CD14-positive monocyte (primary cell): ENCODE data around the gene ITGB1BP1. TPM values are rescaled to one million over a fixed set of nuclear protein-coding genes. Genes with fewer than 3 reads are reported as not detected.
A peak's percentile ranks its signal among the peaks of the same experiment; 100 is the strongest.

Experiments used
- DNase-seq, 3 donors: peaks; one replicate each; pipeline ENCODE4 v3.0.0-alpha.2; 2011 to 2022
- H2AFZ ChIP-seq: 2 replicates; pipeline ENCODE4 v1.6.0; 2012; ENCODE audit warnings: mild to moderate bottlenecking, low read depth, low read length, inconsistent platforms; ENCODE audit not compliant: insufficient read depth, poor library complexity, severe bottlenecking
- H3K27ac ChIP-seq, 2 donors: 1 replicate in 1 of 2; 2 replicates in 1 of 2; pipeline ENCODE4 v1.5.1; 2012 to 2013; ENCODE audit warnings: low read length in 2 of 2, control low read depth in 1 of 2, inconsistent platforms in 1 of 2, low read depth in 1 of 2, mild to moderate bottlenecking in 1 of 2
- H3K27me3 ChIP-seq, 2 donors: one replicate each; pipeline versions ENCODE4 v1.6.0 to v1.6.1; 2011 to 2013; ENCODE audit warnings: low read length in 2 of 2; ENCODE audit not compliant: control insufficient read depth in 2 of 2, insufficient read depth in 2 of 2
- H3K36me3 ChIP-seq, 2 donors: replicated peaks in 1 of 2; 1 replicate in 1 of 2; 2 replicates in 1 of 2; pipeline versions ENCODE4 v1.5.1 to v1.6.1; 2012 to 2013; ENCODE audit warnings: low read length in 2 of 2, control low read depth in 1 of 2, inconsistent platforms in 1 of 2, mild to moderate bottlenecking in 1 of 2; ENCODE audit not compliant: insufficient read depth in 2 of 2, control insufficient read depth in 1 of 2
- H3K4me1 ChIP-seq, 2 donors: 1 replicate in 1 of 2; 2 replicates in 1 of 2; pipeline versions ENCODE4 v1.5.1 to v1.6.1; 2012 to 2013; ENCODE audit warnings: low read length in 2 of 2, control low read depth in 1 of 2, inconsistent platforms in 1 of 2, mild to moderate bottlenecking in 1 of 2, moderate library complexity in 1 of 2; ENCODE audit not compliant: insufficient read depth in 2 of 2, control insufficient read depth in 1 of 2
- H3K4me2 ChIP-seq: replicated peaks from 2 replicates; pipeline ENCODE3; 2012; ENCODE audit warnings: low read length, moderate library complexity, mild to moderate bottlenecking; ENCODE audit not compliant: poor library complexity, severe bottlenecking; ENCODE audit errors: extremely low read depth
- H3K4me3 ChIP-seq, 3 experiments: fragments of 200-600 bp in 1 of 3; sonication (generic) in 1 of 3; replicated peaks in 1 of 3; 1 replicate in 2 of 3; 2 replicates in 1 of 3; pipeline ENCODE4 v1.5.1; 2011 to 2013; ENCODE audit warnings: low read length in 3 of 3, mild to moderate bottlenecking in 3 of 3, control low read depth in 2 of 3, low read depth in 2 of 3, inconsistent platforms in 1 of 3, moderate library complexity in 1 of 3
- H3K79me2 ChIP-seq: 2 replicates; pipeline ENCODE4 v1.6.0; 2012; ENCODE audit warnings: mild to moderate bottlenecking, control low read depth, inconsistent platforms, low read length, moderate library complexity; ENCODE audit not compliant: insufficient read depth
- H3K9ac ChIP-seq: 2 replicates; pipeline ENCODE4 v1.6.0; 2017; ENCODE audit warnings: low read length, mild to moderate bottlenecking; ENCODE audit not compliant: insufficient read depth, poor library complexity, severe bottlenecking
- H3K9me3 ChIP-seq, 2 donors: replicated peaks in 1 of 2; 1 replicate in 1 of 2; 2 replicates in 1 of 2; pipeline versions ENCODE4 v1.5.1 to v1.6.1; 2012 to 2013; ENCODE audit warnings: low read length in 2 of 2, control low read depth in 1 of 2; ENCODE audit not compliant: control insufficient read depth in 1 of 2, insufficient read depth in 1 of 2
- H4K20me1 ChIP-seq: 2 replicates; pipeline ENCODE4 v1.6.0; 2012; ENCODE audit warnings: mild to moderate bottlenecking, low read length, control low read depth, moderate library complexity; ENCODE audit not compliant: insufficient read depth
- H3K27ac Mint-ChIP-seq, 7 donors: one replicate each; pipeline ENCODE4 v1.8.0; 2020; ENCODE audit warnings: mild to moderate bottlenecking in 7 of 7, mixed read lengths in 7 of 7, moderate library complexity in 6 of 7, inconsistent platforms in 2 of 7
- H3K27me3 Mint-ChIP-seq, 3 donors: one replicate each; pipeline ENCODE4 v1.8.0; 2021 to 2022; ENCODE audit warnings: low read depth in 3 of 3, mild to moderate bottlenecking in 3 of 3, mixed read lengths in 3 of 3, moderate library complexity in 3 of 3, inconsistent platforms in 1 of 3
- H3K36me3 Mint-ChIP-seq, 2 donors: one replicate each; pipeline ENCODE4 v1.8.0; 2020; ENCODE audit warnings: mixed read lengths in 2 of 2, inconsistent platforms in 1 of 2, mild to moderate bottlenecking in 1 of 2
- H3K4me1 Mint-ChIP-seq: one replicate; pipeline ENCODE4 v1.8.0; 2020; ENCODE audit warnings: mild to moderate bottlenecking, mixed read lengths
- H3K4me3 Mint-ChIP-seq, 2 donors: one replicate each; pipeline ENCODE4 v1.8.0; 2020; ENCODE audit warnings: mild to moderate bottlenecking in 2 of 2, mixed read lengths in 2 of 2, moderate library complexity in 1 of 2
- H3K9me3 Mint-ChIP-seq, 7 donors: one replicate each; pipeline ENCODE4 v1.8.0; 2020 to 2022; ENCODE audit warnings: mixed read lengths in 7 of 7, mild to moderate bottlenecking in 6 of 7, moderate library complexity in 6 of 7, inconsistent platforms in 2 of 7
- WGBS: methylation state at CpG from one replicate; pipeline ENCODE4 v1.1.5; 2013; ENCODE audit warnings: missing lambda C conversion rate; ENCODE audit not compliant: insufficient coverage; 5-methylcytosine and 5-hydroxymethylcytosine counted together
- intact Hi-C, 2 donors: fragments of 100-400 bp; cut with micrococcal nuclease; formaldehyde crosslinking; loops; one replicate each; pipeline versions ENCODE4 v1.15.0 to v1.15.1; 2023
- polyA plus RNA-seq, 3 donors: library from polyadenylated mRNA; depleted of rRNA in 1 of 3; unstranded in 2 of 3; stranded (reverse) in 1 of 3; fragments of 300-500 nt in 2 of 3; fragments of >200 nt in 1 of 3; fragmentation: Illumina TruSeq in 2 of 3; gene quantifications; 1 replicate in 2 of 3; 2 replicates in 1 of 3; pipeline ENCODE4 v1.2.3, GENCODE V29; 2012 to 2021
- TF ChIP-seq, protein P1 (sequence below): fragments of 200-600 bp; IDR thresholded peaks from one replicate; pipeline ENCODE4 v1.8.0; 2022; ENCODE audit warnings: antibody characterized with exemption, mild to moderate bottlenecking

ITGB1BP1 gene
- polyA plus RNA-seq, 3 donors = 38.5 to 125 (median 116) TPM

DNA sequence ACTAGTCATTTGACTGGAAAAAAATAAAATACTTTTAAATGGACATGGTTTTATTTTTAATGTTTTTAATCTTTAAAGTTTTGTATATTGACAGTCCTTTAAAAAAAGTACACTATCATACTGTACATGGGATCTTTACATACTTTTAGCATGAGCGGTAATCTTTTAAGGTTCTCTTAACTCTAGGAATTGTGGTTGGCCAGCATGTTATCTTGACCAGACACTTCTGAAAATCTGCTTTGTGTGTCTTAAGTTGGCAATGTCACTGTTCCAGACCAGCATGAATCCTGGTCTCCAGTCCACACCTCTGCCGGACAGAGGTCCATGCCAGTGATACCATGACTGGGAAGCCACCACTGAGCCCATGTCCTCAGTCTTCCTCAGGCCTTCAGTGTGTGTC is 17.7 kb downstream of the ITGB1BP1 start:
- H3K27me3 ChIP-seq = no peaks in the 10 kb centered on the region

DNA sequence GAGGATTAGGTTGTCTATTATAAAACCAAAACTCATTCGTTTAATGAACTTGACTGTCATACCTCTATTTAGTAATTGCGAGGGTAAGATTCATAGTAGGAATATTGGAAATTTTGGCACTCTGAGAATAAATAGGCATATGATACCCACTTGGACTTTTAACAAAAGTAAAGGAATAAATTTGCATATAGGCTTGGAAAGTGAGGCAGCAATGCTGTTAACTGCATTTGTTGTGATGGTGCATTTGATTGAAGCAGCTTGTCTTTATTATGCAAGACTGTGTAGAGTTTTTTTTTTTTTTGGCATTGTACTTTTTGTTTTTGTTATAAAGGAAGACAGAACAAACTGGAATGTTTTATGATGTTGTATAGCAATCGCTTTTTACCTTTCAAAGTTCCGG is 18.9 kb downstream of the ITGB1BP1 start:
- H3K4me3 ChIP-seq = no peak overlapping the region
- H2AFZ ChIP-seq = no peak overlapping the region
- H3K4me2 ChIP-seq = no peak overlapping the region
- WGBS = no CpG with 5 or more reads among the region's 4 CpGs
- no peak for DNase-seq
- no peak overlapping the region for H3K27ac ChIP-seq
- Mint-ChIP-seq H3K36me3 (peaks cover 34 to 36% of the 10 kb centered on the region in 2 donors), H3K27me3 (peaks cover 0 to 2% (median 1%) of the 10 kb centered on the region in 3 donors), H3K4me3 (no peak overlapping the region), H3K9me3 (peaks cover 0 to 2% (median 0%) of the 10 kb centered on the region in 7 donors), H3K27ac (no peak overlapping the region), H3K4me1 (no peaks in the 10 kb centered on the region)
- no peaks in the 10 kb centered on the region for H3K9me3 ChIP-seq
- no peaks in the 10 kb centered on the region for H3K27me3 ChIP-seq
- intact Hi-C loops = no loop called here
- TF ChIP-seq, protein P1, sequence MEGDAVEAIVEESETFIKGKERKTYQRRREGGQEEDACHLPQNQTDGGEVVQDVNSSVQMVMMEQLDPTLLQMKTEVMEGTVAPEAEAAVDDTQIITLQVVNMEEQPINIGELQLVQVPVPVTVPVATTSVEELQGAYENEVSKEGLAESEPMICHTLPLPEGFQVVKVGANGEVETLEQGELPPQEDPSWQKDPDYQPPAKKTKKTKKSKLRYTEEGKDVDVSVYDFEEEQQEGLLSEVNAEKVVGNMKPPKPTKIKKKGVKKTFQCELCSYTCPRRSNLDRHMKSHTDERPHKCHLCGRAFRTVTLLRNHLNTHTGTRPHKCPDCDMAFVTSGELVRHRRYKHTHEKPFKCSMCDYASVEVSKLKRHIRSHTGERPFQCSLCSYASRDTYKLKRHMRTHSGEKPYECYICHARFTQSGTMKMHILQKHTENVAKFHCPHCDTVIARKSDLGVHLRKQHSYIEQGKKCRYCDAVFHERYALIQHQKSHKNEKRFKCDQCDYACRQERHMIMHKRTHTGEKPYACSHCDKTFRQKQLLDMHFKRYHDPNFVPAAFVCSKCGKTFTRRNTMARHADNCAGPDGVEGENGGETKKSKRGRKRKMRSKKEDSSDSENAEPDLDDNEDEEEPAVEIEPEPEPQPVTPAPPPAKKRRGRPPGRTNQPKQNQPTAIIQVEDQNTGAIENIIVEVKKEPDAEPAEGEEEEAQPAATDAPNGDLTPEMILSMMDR = no peak
- no peak overlapping the region for H3K9ac ChIP-seq
- H3K4me1 ChIP-seq = no peaks in the 10 kb centered on the region
- no peaks in the 10 kb centered on the region for H3K79me2 ChIP-seq
- no peaks in the 10 kb centered on the region for H4K20me1 ChIP-seq
- peaks cover 27 to 55% of the 10 kb centered on the region in 2 donors for H3K36me3 ChIP-seq

More for the DNA sequence above, 17.7 kb downstream of the ITGB1BP1 start:
- no peak overlapping the region for H3K27ac ChIP-seq
- no peaks in the 10 kb centered on the region for H3K79me2 ChIP-seq
- DNase-seq = no peak
- Mint-ChIP-seq H3K27ac (peak overlapping the region in 1 of 7 donors; percentile 50), H3K4me1 (no peaks in the 10 kb centered on the region), H3K27me3 (peaks cover 0 to 1% (median 0%) of the 10 kb centered on the region in 3 donors), H3K36me3 (peaks cover 35 to 48% of the 10 kb centered on the region in 2 donors), H3K4me3 (no peak overlapping the region), H3K9me3 (no peaks in the 10 kb centered on the region)
- H3K4me2 ChIP-seq = no peak overlapping the region
- TF ChIP-seq, protein P1 = no peak
- H3K4me1 ChIP-seq = no peaks in the 10 kb centered on the region
- H3K9me3 ChIP-seq = no peaks in the 10 kb centered on the region
- H3K9ac ChIP-seq = no peak overlapping the region
- intact Hi-C loops = no loop called here
- H2AFZ ChIP-seq = no peak overlapping the region
- WGBS = 100% methylated on average over 1 of the region's 2 CpGs
- peaks cover 34 to 67% of the 10 kb centered on the region in 2 donors for H3K36me3 ChIP-seq
- no peak overlapping the region for H3K4me3 ChIP-seq
- H4K20me1 ChIP-seq = no peaks in the 10 kb centered on the region
